CD14-positive monocyte (primary cell): ENCODE measurements around the gene KAT6B. TPM values are rescaled to one million over a fixed set of nuclear protein-coding genes. Genes with fewer than 3 reads are reported as not detected.

Experiments used
- DNase-seq, 3 donors: peaks; one replicate each; pipeline ENCODE4 v3.0.0-alpha.2; 2011 to 2022
- H2AFZ ChIP-seq: 2 replicates; pipeline ENCODE4 v1.6.0; 2012; ENCODE audit warnings: mild to moderate bottlenecking, low read depth, low read length, inconsistent platforms; ENCODE audit not compliant: insufficient read depth, poor library complexity, severe bottlenecking
- H3K27ac ChIP-seq, 2 donors: 1 replicate in 1 of 2; 2 replicates in 1 of 2; pipeline ENCODE4 v1.5.1; 2012 to 2013; ENCODE audit warnings: low read length in 2 of 2, control low read depth in 1 of 2, inconsistent platforms in 1 of 2, low read depth in 1 of 2, mild to moderate bottlenecking in 1 of 2
- H3K27me3 ChIP-seq, 2 donors: one replicate each; pipeline versions ENCODE4 v1.6.0 to v1.6.1; 2011 to 2013; ENCODE audit warnings: low read length in 2 of 2; ENCODE audit not compliant: control insufficient read depth in 2 of 2, insufficient read depth in 2 of 2
- H3K36me3 ChIP-seq, 2 donors: replicated peaks in 1 of 2; 1 replicate in 1 of 2; 2 replicates in 1 of 2; pipeline versions ENCODE4 v1.5.1 to v1.6.1; 2012 to 2013; ENCODE audit warnings: low read length in 2 of 2, control low read depth in 1 of 2, inconsistent platforms in 1 of 2, mild to moderate bottlenecking in 1 of 2; ENCODE audit not compliant: insufficient read depth in 2 of 2, control insufficient read depth in 1 of 2
- H3K4me1 ChIP-seq, 2 donors: 1 replicate in 1 of 2; 2 replicates in 1 of 2; pipeline versions ENCODE4 v1.5.1 to v1.6.1; 2012 to 2013; ENCODE audit warnings: low read length in 2 of 2, control low read depth in 1 of 2, inconsistent platforms in 1 of 2, mild to moderate bottlenecking in 1 of 2, moderate library complexity in 1 of 2; ENCODE audit not compliant: insufficient read depth in 2 of 2, control insufficient read depth in 1 of 2
- H3K4me2 ChIP-seq: replicated peaks from 2 replicates; pipeline ENCODE3; 2012; ENCODE audit warnings: low read length, moderate library complexity, mild to moderate bottlenecking; ENCODE audit not compliant: poor library complexity, severe bottlenecking; ENCODE audit errors: extremely low read depth
- H3K4me3 ChIP-seq, 3 experiments: fragments of 200-600 bp in 1 of 3; sonication (generic) in 1 of 3; replicated peaks in 1 of 3; 1 replicate in 2 of 3; 2 replicates in 1 of 3; pipeline ENCODE4 v1.5.1; 2011 to 2013; ENCODE audit warnings: low read length in 3 of 3, mild to moderate bottlenecking in 3 of 3, control low read depth in 2 of 3, low read depth in 2 of 3, inconsistent platforms in 1 of 3, moderate library complexity in 1 of 3
- H3K79me2 ChIP-seq: 2 replicates; pipeline ENCODE4 v1.6.0; 2012; ENCODE audit warnings: mild to moderate bottlenecking, control low read depth, inconsistent platforms, low read length, moderate library complexity; ENCODE audit not compliant: insufficient read depth
- H3K9ac ChIP-seq: 2 replicates; pipeline ENCODE4 v1.6.0; 2017; ENCODE audit warnings: low read length, mild to moderate bottlenecking; ENCODE audit not compliant: insufficient read depth, poor library complexity, severe bottlenecking
- H3K9me3 ChIP-seq, 2 donors: replicated peaks in 1 of 2; 1 replicate in 1 of 2; 2 replicates in 1 of 2; pipeline versions ENCODE4 v1.5.1 to v1.6.1; 2012 to 2013; ENCODE audit warnings: low read length in 2 of 2, control low read depth in 1 of 2; ENCODE audit not compliant: control insufficient read depth in 1 of 2, insufficient read depth in 1 of 2
- H4K20me1 ChIP-seq: 2 replicates; pipeline ENCODE4 v1.6.0; 2012; ENCODE audit warnings: mild to moderate bottlenecking, low read length, control low read depth, moderate library complexity; ENCODE audit not compliant: insufficient read depth
- H3K27ac Mint-ChIP-seq, 7 donors: one replicate each; pipeline ENCODE4 v1.8.0; 2020; ENCODE audit warnings: mild to moderate bottlenecking in 7 of 7, mixed read lengths in 7 of 7, moderate library complexity in 6 of 7, inconsistent platforms in 2 of 7
- H3K27me3 Mint-ChIP-seq, 3 donors: one replicate each; pipeline ENCODE4 v1.8.0; 2021 to 2022; ENCODE audit warnings: low read depth in 3 of 3, mild to moderate bottlenecking in 3 of 3, mixed read lengths in 3 of 3, moderate library complexity in 3 of 3, inconsistent platforms in 1 of 3
- H3K36me3 Mint-ChIP-seq, 2 donors: one replicate each; pipeline ENCODE4 v1.8.0; 2020; ENCODE audit warnings: mixed read lengths in 2 of 2, inconsistent platforms in 1 of 2, mild to moderate bottlenecking in 1 of 2
- H3K4me1 Mint-ChIP-seq: one replicate; pipeline ENCODE4 v1.8.0; 2020; ENCODE audit warnings: mild to moderate bottlenecking, mixed read lengths
- H3K4me3 Mint-ChIP-seq, 2 donors: one replicate each; pipeline ENCODE4 v1.8.0; 2020; ENCODE audit warnings: mild to moderate bottlenecking in 2 of 2, mixed read lengths in 2 of 2, moderate library complexity in 1 of 2
- H3K9me3 Mint-ChIP-seq, 7 donors: one replicate each; pipeline ENCODE4 v1.8.0; 2020 to 2022; ENCODE audit warnings: mixed read lengths in 7 of 7, mild to moderate bottlenecking in 6 of 7, moderate library complexity in 6 of 7, inconsistent platforms in 2 of 7
- WGBS: methylation state at CpG from one replicate; pipeline ENCODE4 v1.1.5; 2013; ENCODE audit warnings: missing lambda C conversion rate; ENCODE audit not compliant: insufficient coverage; 5-methylcytosine and 5-hydroxymethylcytosine counted together
- intact Hi-C, 2 donors: fragments of 100-400 bp; cut with micrococcal nuclease; formaldehyde crosslinking; loops; one replicate each; pipeline versions ENCODE4 v1.15.0 to v1.15.1; 2023
- polyA plus RNA-seq, 3 donors: library from polyadenylated mRNA; depleted of rRNA in 1 of 3; unstranded in 2 of 3; stranded (reverse) in 1 of 3; fragments of 300-500 nt in 2 of 3; fragments of >200 nt in 1 of 3; fragmentation: Illumina TruSeq in 2 of 3; gene quantifications; 1 replicate in 2 of 3; 2 replicates in 1 of 3; pipeline ENCODE4 v1.2.3, GENCODE V29; 2012 to 2021
- TF ChIP-seq, protein P1 (sequence below): fragments of 200-600 bp; IDR thresholded peaks from one replicate; pipeline ENCODE4 v1.8.0; 2022; ENCODE audit warnings: antibody characterized with exemption, mild to moderate bottlenecking

KAT6B gene
- polyA plus RNA-seq, 3 donors, result 3.3 to 6.4 (median 6.2) TPM

DNA sequence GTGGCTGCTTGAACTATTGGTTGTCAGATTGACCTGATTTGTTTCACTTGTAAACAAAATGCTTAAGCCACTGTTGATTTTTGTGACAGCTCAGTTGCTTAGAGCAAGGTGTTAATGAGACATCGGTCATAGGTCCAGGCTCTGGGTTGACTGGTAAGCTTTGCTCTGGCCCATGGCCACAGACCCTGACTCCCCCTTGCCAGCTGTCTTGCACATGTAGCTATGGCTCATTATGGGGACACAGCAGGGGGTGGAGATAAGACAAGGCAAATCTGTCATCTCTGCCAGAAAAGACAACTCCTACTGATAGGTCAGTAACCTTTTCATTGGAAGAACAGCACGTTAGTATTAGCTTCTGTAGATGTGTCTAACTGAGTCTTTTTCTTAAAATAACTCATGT lies 95.3 kb downstream of the KAT6B start:
- peaks cover 3 to 8% (median 4%) of the 10 kb centered on the region in 7 donors for H3K9me3 Mint-ChIP-seq
- no peak overlapping the region for H3K4me3 Mint-ChIP-seq
- Histone ChIP-seq H3K9me3 (peaks cover 0 to 8% of the 10 kb centered on the region in 2 donors), H3K4me3 (no peak overlapping the region), H2AFZ (no peak overlapping the region), H3K27me3 (no peaks in the 10 kb centered on the region), H3K4me1 (peaks cover 3 to 5% of the 10 kb centered on the region in 2 donors), H3K27ac (no peak overlapping the region), H3K36me3 (no peaks in the 10 kb centered on the region), H3K79me2 (peaks cover 27% of the 10 kb centered on the region), H4K20me1 (peaks cover 11% of the 10 kb centered on the region), H3K9ac (no peak overlapping the region), H3K4me2 (no peak overlapping the region)
- DNase-seq, result no peak
- peaks cover 19% of the 10 kb centered on the region for H3K4me1 Mint-ChIP-seq
- TF ChIP-seq, protein P1, sequence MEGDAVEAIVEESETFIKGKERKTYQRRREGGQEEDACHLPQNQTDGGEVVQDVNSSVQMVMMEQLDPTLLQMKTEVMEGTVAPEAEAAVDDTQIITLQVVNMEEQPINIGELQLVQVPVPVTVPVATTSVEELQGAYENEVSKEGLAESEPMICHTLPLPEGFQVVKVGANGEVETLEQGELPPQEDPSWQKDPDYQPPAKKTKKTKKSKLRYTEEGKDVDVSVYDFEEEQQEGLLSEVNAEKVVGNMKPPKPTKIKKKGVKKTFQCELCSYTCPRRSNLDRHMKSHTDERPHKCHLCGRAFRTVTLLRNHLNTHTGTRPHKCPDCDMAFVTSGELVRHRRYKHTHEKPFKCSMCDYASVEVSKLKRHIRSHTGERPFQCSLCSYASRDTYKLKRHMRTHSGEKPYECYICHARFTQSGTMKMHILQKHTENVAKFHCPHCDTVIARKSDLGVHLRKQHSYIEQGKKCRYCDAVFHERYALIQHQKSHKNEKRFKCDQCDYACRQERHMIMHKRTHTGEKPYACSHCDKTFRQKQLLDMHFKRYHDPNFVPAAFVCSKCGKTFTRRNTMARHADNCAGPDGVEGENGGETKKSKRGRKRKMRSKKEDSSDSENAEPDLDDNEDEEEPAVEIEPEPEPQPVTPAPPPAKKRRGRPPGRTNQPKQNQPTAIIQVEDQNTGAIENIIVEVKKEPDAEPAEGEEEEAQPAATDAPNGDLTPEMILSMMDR, result no peak
- peak overlapping the region in 1 of 7 donors; percentile 36 for H3K27ac Mint-ChIP-seq
- 100% methylated on average over 1 of the region's 2 CpGs for WGBS
- no peaks in the 10 kb centered on the region for H3K27me3 Mint-ChIP-seq
- peaks cover 5 to 11% of the 10 kb centered on the region in 2 donors for H3K36me3 Mint-ChIP-seq
- intact Hi-C loops, result no loop called here

GRCh38 chr10:74922921-74923320 lies 96.5 kb downstream of the KAT6B start:
- Mint-ChIP-seq H3K4me3 (no peak overlapping the region), H3K9me3 (peaks cover 3 to 8% (median 4%) of the 10 kb centered on the region in 7 donors), H3K27ac (no peak overlapping the region), H3K27me3 (no peaks in the 10 kb centered on the region), H3K36me3 (peaks cover 5 to 11% of the 10 kb centered on the region in 2 donors), H3K4me1 (peaks cover 19% of the 10 kb centered on the region)
- Histone ChIP-seq H3K79me2 (peaks cover 23% of the 10 kb centered on the region), H3K4me2 (no peak overlapping the region), H2AFZ (no peak overlapping the region), H3K9me3 (peaks cover 0 to 8% of the 10 kb centered on the region in 2 donors), H3K9ac (no peak overlapping the region), H3K27ac (no peak overlapping the region), H4K20me1 (peaks cover 18% of the 10 kb centered on the region), H3K4me3 (no peak overlapping the region), H3K36me3 (no peaks in the 10 kb centered on the region), H3K4me1 (peaks cover 3 to 5% of the 10 kb centered on the region in 2 donors), H3K27me3 (no peaks in the 10 kb centered on the region)
- no peak for DNase-seq
- TF ChIP-seq, protein P1, result no peak
- 100% methylated on average over 1 of the region's 1 CpG for WGBS
- intact Hi-C loops, result no loop called here
